Large intestine (tissue), 1 donor: Measurements from ENCODE around the gene C6orf58. TPM values are rescaled to one million over a fixed set of nuclear protein-coding genes. Genes with fewer than 3 reads are reported as not detected.

ENCODE experiments used
- polyA plus RNA-seq: library from polyadenylated mRNA; unstranded; fragments of 120-200 nt; gene quantifications from one replicate; pipeline ENCODE4 v1.2.1, GENCODE V29; 2013

C6orf58 gene
- polyA plus RNA-seq, 1 donor, result 0.12 TPM

Other genes starting within 250 kb of the C6orf58 start
- gene ECHDC1, start 233.6 kb upstream of the C6orf58 start, polyA plus RNA-seq, result 67.3 TPM
- 11.2 TPM for gene KIAA0408, start 117.8 kb upstream of the C6orf58 start, polyA plus RNA-seq